T1000 (cell line): ENCODE data around the gene ANKRD11.
"Not testable (repeated sequence)": the region's sequence is repeated elsewhere in the genome, so short reads cannot be mapped to it uniquely, and the experiment has no call there.

Experiments
- DNase-seq: peaks from one replicate; lab custom pipeline; 2025; ENCODE audit warnings: mixed read lengths; lab: John Stamatoyannopoulos, UW

ANKRD11 gene

DNA sequence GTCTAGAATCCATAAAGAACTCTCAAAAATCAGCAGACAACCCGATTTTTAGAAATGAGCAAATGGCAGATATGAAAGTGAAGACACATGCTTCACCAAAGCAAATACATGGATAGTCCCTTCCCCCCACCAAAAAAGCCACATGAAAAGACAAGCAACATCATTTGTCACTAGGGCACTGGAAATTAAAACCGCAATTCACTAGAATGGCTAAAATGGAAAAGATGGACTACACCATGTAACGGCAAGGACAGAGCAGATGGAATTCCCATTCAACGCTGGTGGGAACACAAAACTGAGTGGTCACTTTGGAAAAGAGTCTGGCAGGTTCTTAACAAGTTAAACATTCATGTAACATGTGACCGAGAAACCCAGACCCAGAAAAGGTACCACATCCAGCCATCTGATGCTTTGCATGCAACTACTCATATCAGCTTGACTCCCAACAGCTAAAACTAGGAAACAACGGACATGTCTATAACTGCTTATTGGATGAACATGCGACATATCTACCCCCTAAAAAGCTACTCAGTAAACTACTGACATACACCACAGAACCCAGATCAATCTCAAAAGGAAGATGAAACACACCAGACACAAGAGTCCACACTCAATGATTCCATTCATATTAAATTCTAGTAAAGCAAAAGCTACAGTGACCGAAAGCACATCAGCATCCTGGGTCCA lies 140.3 kb downstream of the ANKRD11 start:
- no peak for DNase-seq

DNA sequence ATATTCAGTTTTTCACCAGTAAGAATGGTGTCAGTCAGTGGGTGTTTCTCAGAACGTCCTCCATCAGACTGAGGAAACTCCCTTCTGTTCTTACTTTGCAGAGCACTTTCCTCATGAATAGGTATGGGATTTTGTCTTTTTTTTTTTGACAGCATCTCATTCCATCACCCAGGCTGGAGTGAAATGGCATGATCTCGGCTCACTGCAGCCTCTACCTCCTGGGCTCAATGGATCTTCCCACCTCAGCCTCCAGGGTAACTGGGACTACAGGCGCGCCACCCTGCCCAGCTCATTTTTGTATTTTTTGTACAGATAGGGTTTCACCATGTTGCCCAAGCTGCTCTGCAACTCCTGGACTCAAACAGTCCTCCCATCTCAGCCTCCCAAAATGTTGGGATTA lies 142.6 kb downstream of the ANKRD11 start:
- DNase-seq = no peak

DNA sequence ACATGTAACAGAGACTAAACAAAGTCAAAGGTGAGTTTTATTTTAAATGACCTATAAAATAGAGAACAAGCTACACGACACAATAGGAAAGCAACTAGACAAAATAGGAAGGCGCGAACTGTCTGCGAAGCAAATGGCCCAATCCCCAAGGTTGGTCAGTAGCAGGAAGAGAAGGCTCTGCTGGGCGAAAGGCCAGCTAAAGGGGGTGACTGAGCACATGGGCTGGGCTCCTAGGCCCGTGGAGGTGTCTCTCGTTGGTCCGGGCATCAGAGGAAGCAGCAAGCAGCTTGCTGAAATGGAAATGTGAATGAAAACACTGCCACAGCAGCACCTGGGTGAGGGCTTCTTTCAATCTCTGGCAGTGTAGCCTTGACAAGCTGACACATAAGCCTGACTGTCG lies 143.5 kb downstream of the ANKRD11 start:
- no peak for DNase-seq

DNA sequence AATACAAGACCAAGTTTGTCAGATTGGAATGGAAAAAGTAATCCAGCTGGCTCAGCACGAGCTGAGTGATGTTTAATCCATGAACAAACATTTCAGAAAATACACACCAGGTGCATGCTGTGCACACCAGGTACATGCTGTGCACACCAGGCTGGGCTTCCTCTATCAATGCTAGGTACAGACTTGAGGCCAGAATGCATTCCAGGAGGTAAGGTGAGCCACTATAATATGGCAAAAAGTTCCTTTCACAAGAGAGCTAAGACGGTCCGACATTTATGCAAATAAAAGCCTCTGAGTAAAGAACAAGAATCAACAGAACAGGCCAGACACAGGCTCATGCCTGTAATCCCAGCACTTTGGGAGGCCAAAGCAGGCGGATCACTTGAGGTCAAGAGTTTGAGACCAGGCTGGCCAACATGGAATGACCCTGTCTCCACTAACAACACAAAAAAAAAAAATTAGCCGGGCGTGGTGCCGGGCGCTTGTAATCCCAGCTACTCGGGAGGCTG lies 144.7 kb downstream of the ANKRD11 start:
- no peak for DNase-seq

DNA sequence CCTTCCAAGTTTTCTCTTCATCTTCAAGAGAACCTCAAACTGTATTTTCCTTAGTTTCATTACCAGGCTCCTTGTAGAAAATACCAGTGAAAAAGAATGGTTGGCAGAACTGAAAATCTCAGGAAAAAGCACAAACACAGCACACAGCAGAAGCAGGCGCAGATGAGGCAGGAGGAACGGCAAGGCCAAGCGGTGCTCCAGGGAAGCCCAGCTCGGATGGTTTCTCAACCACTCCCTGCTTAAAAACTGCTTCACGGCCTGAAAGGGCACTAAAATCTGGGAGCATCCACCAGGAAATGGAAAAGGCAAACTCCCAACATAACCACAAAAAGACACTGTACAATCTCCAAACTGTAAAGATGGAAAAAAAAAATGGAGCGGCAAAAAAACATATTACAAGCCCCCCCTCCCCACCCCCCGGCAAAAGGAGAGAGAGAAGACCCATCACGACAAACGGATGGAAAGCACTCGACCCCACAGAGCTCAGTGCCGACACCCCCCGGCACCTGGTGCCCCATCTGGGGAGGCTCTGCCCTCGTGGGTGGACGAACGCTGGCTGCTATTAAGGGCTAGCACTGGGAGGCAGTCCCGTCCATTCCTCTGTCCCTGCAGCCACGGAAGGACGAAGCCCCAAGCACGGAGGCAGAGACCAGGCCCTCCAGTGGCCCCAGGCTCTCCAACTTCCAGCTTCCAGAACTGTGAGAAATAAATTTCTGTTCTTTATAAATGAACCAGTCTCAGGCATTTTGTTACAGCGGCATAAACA lies 145.3 kb downstream of the ANKRD11 start:
- DNase-seq = no peak

DNA sequence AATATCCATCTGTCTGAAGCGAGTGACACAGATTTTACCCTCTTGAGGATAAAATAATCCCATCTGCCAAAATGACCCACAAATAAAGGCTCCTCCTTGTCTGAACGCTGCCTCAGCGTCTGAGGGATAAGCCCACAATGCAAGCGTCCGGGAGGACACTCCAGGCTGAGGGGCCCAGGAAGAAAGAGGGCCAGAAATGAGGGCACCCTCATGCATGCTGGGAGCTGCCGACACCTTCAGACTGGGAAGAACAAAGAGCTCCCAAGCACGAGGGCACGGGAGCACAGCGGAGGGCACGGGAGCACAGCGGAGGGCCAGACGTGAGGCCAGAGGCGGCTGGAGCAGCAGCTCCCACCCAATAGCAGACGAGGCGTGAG lies 145.9 kb downstream of the ANKRD11 start:
- no peak for DNase-seq

DNA sequence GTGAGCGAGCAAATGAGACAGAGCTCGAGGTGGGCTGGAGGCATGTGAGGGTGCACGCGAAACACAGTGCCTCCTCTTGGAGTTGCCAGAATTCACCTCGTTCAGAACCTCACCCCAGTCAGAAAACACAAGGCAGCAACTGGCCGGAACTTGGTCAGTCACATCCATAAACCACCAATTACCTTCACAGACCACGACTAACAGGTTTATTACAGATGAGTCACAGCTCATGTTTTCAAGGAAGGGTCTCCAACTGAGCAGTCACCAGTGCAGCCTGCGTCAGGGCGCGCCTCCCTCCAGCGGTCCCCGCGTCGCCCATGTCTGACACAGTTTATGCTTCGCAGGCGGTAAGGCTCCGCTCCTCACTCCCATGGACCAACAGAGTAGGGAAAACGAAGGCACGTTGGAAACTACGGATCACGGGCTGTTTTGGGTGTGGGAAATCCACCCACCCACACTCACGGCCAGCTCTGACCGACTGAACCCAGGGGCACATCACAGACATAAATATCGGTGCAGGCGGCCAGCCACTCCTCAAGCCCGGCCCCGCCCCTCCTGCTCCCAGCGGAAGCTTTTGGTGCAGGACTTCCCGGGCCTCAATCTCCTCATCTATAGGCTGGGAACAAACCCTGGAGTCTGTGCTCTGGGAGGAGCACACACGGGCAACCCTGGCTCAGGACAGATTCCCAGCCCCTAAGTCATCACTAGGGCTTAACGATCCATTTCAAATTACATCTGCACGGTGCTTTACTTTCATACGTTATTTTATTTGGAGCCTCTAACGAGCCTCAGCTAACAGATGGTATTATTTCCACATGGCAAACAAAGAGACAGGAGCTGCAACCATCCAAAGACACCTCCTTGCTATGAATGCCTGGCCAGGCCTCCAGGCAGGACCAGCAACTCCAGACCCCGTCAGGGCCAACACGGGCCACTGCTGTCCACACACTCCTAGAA lies 146.6 kb downstream of the ANKRD11 start:
- peak; percentile 53 for DNase-seq

DNA sequence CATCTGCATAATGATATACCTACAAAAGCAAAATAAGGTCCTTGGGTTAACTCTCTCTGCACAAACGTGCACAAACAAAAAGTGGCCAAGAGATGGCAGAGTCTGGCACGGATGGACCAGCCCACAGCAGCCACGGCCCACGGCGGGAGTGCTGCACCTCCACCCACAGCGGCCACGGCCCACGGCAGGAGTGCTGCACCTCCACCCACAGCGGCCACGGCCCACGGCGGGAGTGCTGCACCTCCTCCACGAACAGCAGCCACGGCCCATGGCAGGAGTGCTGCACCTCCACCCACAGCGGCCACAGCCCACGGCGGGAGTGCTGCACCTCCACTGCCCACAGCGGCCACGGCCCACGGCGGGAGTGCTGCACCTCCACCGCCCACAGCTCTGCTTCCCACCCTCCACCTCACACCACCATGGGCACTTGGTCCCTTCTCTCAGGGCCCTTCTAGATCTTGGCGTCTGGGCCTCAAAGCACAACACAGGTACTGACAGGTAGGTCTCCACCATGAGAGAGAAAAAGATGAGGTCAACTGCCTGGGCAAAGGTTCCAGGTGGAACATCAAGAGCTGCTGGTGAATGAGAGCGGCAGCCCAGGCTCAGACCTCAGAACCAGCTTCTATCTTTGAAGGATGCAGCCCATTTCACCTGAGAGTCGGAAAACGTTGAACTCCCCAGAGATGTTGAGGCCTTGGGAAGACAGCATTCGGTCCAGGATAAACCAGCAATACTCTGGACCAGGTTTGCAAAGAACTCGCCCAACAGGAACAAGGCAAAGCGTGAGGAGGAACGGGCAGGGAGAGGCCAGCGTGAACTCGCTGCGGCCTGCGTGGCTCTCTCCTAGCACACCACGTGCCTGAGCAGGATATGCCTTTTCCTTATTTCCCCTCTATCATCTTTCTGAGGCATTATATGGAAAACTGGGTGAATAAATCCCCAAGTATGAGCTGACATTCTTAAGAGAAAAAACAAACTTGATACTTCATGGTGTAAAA lies 148.4 kb downstream of the ANKRD11 start:
- DNase-seq = no peak

DNA sequence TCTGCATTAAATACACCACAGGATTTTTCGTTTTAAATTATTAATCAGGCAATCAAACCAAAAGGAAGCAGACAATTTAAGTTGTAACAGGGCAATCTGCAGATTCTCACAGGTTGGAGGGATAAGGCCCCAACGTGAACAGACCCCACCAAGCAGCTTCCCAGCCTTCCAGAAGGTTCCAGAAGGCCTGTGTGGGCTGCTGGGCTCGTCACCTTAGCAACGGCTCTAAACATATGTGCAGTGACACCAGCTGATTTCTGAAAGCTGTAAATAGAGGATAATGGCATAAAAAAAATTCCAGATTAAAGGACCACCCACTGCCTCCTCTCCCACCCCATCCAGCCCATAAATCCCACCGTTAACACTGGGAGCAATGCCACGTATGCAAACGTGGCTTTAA lies 149.1 kb downstream of the ANKRD11 start:
- no peak for DNase-seq

DNA sequence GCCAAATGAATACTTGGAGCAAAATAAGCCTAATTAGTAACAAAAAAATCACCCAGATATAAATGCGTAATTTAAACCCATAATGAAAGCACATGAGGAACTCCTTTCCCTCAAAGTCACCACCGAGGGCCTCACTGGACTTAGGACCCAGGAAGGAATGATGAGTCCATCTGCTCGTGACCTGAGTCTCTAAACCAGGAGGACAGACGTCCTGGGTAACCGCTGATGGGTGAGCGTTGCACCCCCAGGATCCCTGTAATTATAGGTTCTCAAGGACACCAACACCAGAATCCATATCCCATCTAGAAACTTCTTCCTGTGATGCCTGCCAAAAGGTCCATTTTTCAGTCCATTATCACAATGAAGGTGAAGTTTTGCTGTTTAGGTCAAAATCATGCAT lies 151.5 kb downstream of the ANKRD11 start:
- no peak for DNase-seq

DNA sequence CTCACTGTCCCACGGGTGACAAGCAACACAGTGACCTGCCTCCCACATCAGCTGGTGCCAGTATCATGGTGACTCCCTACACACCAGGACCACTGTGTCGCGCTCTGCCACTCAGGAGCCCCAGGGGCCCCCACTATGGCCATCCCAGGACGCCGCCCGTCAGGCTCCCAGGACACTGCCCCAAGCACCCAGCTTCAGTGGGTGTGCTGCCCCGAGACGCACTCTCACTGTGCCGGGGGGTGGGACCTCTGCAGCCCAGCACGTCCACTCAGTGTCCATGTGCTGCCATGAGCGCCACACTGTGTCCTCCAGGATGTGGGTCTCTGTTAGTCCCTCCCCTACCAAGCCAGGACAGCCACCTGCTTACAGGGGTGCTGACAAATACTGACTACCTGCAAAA lies 152.4 kb downstream of the ANKRD11 start:
- no peak for DNase-seq

DNA sequence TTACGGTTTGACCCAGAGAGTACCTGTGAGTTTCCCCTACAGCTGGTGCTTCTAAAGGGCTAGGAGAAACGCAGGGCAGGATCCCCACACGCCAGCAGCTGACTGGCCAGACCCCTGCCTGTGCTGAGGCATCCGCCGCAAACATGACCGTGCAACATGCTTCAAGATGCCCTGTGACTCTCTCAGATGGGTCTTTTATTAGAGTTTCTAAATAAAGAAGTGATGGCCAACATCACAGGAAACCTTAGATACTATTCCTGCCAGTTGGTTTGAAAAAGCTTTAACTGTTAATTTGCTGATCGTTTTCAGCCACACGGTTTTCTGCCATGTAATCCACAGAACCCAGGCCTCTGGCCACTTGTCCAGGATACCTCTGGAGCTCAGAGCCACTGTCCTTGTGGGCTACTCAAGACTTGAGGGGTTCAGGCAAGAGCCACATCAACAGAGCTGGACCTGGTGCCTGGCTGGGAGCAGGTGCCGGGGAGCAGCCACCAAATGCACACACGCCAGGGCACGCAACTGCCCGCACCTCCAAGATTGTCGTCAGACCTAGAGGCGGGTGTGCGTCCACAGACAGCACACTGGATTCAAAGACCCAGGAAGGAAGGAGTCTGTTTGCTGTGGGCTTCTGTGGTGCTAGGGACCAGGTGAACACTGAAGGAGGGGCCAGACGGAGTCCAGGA lies 154.4 kb downstream of the ANKRD11 start:
- no peak for DNase-seq

DNA sequence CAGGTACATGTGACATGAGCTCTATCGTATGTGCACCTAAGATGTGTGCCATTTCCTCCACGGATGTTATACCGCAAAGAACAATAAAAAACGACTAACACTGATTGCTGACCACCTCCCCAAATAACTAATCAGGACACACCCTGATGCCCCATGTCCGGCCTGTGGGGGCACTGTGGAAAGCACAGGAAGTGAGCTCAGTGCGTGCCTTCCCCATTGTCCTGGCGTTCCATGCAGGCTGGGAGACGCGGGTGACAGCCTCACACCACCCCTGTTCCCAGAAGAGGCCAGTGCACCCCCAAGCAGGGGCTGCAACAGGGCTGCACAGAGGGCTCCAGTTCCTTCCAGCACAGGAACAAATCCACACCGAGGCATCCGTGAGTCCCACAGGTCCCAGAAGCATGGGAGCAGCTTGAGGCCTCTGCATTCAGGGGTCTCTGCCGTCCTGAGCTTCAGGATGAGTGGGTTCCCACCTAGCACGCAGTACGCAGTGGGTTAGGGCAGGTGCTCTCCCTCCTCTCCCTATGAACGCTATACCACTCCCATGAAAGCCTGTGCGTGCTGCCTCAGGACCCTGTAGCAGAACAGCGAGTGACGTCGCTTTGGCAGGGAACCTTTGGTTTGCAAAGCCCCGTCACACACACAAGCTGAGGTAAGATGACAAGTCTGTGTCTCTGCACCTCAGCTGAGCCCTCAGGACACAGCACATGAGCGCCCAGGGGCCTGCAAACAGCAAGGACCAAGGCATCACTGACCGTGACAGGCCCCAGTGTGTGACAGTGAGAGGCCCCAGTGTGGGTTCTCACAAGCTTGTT lies 155.2 kb downstream of the ANKRD11 start:
- no peak for DNase-seq

DNA sequence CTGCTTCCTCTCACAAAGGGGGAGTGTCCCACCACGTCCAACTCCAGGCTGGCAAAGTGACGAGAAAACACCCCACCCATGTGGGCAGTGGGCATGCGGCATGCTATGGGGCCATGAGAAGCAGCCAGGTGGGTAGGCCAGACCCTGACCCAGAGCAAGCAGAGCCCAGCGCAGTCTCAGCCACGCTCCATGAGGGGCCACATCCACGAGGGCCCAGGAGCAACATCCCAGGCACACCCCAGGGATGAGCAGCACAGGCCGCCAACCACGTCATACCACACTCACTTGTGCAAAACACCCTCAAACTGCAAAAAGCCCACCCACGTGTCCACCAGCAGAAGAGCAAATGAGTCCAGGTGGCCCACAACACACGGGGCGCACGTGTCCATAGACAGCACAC lies 155.9 kb downstream of the ANKRD11 start:
- no peak for DNase-seq

DNA sequence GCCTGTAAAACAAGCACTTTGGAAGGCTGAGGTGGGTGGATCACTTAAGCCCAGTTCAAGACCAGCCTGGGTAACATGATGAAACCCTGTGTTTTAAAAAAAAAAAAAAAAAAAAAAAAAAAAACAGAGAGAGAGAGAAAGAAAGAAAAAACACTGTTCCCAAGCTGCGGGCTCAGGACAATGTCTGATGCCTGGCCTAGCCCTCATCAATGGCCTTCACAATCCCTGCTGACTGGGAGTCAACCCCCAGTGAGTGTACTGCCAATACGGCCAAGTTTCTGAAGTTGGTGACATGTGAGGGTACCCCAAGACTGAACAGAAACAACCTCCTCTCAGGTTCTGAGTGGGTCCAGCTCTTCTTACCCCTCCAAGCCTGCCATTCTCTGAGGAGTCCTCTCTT lies 156.3 kb downstream of the ANKRD11 start:
- no peak for DNase-seq

DNA sequence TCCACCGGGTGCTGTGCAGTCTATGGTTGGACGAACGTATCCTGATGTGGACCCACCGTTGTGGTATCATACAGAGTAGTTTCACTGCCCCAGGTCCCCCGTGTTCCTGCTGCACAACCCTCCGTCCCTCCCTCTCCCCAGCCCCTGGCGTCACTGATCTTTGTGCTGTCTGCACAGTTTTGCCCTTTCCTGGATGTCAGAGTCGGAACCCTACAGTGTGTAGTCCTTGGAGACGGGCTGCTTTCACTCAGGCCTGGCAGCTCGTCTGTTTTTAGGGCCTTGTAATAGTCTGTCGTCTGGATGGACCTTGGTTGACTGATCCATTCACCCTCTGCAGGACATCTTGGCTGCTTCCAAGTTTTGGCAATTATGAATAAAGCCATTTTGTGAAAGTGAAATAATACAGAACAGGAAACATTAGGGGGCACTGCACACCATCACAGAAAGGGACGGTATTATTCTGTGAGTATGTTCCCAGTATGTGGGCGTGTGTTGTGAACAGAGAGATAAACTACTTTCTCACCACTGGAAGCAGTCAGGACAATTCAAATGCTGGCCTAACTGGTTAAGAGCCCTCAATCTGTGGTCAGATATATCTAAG lies 156.9 kb downstream of the ANKRD11 start:
- DNase-seq = not testable (repeated sequence)

DNA sequence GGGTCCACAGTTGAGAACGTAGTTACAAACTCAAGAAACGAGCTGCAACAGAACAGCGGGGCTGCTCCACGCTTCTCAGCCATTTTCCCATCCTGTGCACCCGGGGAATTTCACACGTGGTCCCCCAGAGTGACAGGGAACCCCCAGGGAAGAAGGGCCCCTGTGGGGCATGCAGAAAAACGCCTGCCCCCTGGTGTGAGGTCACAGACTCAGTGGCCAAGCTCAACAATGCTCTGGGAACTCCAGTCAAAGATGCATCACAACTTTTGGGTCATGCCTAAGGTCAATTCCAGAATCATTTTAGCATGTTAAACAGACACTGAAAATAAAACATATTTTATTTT lies 157.5 kb downstream of the ANKRD11 start:
- DNase-seq = no peak

DNA sequence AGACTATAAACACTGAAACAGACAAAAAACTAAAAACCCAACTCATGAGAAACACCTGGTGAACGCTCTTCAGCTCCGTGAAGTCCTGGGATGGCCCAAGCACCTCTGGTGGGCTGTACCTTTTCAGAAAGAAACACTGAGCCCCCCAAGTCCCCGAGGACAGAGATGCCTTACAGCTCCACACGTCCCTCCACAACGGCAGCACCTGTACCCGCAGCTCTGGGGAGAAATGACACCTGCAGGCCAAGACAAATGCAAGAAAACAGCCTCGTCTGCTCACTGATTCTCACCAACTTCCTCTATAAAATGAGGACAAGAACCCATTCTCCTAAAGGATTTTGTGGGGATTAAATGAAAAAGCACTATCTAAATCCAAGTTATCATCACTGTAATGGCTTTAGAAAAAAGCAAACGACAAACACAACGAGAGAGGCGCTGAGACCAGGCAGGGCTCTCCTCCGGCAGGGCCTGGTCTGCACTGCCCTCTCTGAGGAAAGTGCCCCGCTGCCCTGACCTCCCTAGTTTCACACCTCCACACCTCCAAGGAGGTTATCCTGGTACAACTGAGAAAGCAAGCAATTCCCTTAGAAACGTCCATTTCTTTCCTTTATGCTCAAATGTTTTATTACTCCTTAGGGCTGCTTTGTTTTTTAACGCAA lies 158.0 kb downstream of the ANKRD11 start:
- DNase-seq = no peak
